Psoas muscle (tissue), 8 donors: ENCODE data around the gene TSPAN9. TPM values are rescaled to one million over a fixed set of nuclear protein-coding genes. Genes with fewer than 3 reads are reported as not detected.

Experiments
- ATAC-seq, 4 donors: fragments of 200-7000 bp; cut with Tn5 transposase; one replicate each; pipeline ENCODE4 v1.9.1; 2020; ENCODE audit warnings: moderate library complexity in 3 of 4, mild to moderate bottlenecking in 2 of 4
- DNase-seq, 2 donors: peaks; one replicate each; pipeline ENCODE4 v3.0.0-alpha.2; 2020
- H3K27ac ChIP-seq: fragments of 200-600 bp; one replicate; pipeline ENCODE4 v1.8.0; 2022
- H3K27me3 ChIP-seq, 3 donors: fragments of 200-600 bp in 1 of 3; one replicate each; pipeline versions ENCODE4 v1.6.1 to v1.8.0; 2013 to 2022; ENCODE audit warnings: low read length in 2 of 3, mild to moderate bottlenecking in 2 of 3, moderate library complexity in 1 of 3; ENCODE audit not compliant: insufficient read depth in 3 of 3
- H3K36me3 ChIP-seq, 2 donors: fragments of 200-600 bp in 1 of 2; one replicate each; pipeline versions ENCODE4 v1.6.1 to v1.8.0; 2013 to 2022; ENCODE audit warnings: low read depth in 1 of 2, mild to moderate bottlenecking in 1 of 2, moderate library complexity in 1 of 2; ENCODE audit not compliant: insufficient read depth in 1 of 2
- H3K4me1 ChIP-seq: fragments of 200-600 bp; one replicate; pipeline ENCODE4 v1.8.0; 2022
- H3K4me3 ChIP-seq: fragments of 200-600 bp; one replicate; pipeline ENCODE4 v1.8.0; 2022; ENCODE audit warnings: mild to moderate bottlenecking
- H3K9me3 ChIP-seq: fragments of 200-600 bp; one replicate; pipeline ENCODE4 v1.8.0; 2022
- CTCF ChIP-seq: fragments of 200-600 bp; IDR thresholded peaks from one replicate; pipeline ENCODE4 v1.8.0; 2022; ENCODE audit warnings: antibody characterized with exemption
- WGBS, 3 donors: extraction: QIAGEN DNeasy Blood & Tissue Kit; methylation state at CpG; one replicate each; pipeline versions ENCODE4 v1.1.6 to v1.1.7; 2013; 5-methylcytosine and 5-hydroxymethylcytosine counted together
- intact Hi-C, 2 donors: fragments of 100-400 bp; cut with DNase I; formaldehyde crosslinking; loops; one replicate each; pipeline versions ENCODE4 v1.11.0 to v1.14.2; 2022
- polyA plus RNA-seq, 3 donors: library from polyadenylated mRNA; stranded (reverse); fragments of 200-250 nt; gene quantifications; one replicate each; pipeline ENCODE4 v1.2.3, GENCODE V29; 2013
- total RNA-seq, 4 donors: library from RNA; stranded (reverse); fragmentation: NEBNext Ultra II Directional in 2 of 4; extraction: Animal tissue kit (Norgen Biotek cat#: 25700) in 2 of 4; gene quantifications; one replicate each; pipeline versions ENCODE4 v1.2.1 to v1.2.4, GENCODE V29; 2021 to 2023
- donor health status: healthy with polysubstance abuse.
- donor health status: DM: no; HTN: no; CAD: no; lungs with moderate emphysema.
- donor health status: Bipolar disorder and iron deficiency.
- donor health status: healthy.
- donor health status: DM: yes; HTN: yes; CAD: no.
- donor health status: DM: no; HTN: no; CAD: no.
- donor health status: DM: no; HTN: no; CAD: no.
- donor health status: DM: yes; HTN: yes; CAD: no.

TSPAN9 gene
- total and polyA plus RNA-seq, 7 donors, result 6.4 to 28.0 (median 11.6) TPM

DNA sequence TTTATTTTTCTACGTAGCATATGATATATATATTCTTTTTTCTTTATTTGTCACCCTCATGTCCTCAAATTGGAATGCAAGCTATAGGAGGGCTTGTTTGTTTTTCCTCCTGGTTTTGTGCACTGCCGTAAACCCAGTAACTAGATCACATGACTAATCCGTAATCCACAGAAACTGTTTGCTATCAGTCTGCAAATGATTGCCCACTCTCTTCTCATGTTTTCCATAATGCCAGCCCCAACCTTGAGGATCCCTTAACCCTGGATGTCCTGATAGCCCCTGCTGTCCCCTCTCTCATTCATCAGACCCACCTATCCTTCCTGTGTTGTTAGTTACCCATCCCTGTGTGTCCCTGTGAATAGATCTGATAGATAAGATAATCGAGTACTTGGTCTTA lies 94.0 kb downstream of the TSPAN9 start:
- DNase-seq, result no peak
- no peaks in the 10 kb centered on the region for H3K4me1 ChIP-seq

DNA sequence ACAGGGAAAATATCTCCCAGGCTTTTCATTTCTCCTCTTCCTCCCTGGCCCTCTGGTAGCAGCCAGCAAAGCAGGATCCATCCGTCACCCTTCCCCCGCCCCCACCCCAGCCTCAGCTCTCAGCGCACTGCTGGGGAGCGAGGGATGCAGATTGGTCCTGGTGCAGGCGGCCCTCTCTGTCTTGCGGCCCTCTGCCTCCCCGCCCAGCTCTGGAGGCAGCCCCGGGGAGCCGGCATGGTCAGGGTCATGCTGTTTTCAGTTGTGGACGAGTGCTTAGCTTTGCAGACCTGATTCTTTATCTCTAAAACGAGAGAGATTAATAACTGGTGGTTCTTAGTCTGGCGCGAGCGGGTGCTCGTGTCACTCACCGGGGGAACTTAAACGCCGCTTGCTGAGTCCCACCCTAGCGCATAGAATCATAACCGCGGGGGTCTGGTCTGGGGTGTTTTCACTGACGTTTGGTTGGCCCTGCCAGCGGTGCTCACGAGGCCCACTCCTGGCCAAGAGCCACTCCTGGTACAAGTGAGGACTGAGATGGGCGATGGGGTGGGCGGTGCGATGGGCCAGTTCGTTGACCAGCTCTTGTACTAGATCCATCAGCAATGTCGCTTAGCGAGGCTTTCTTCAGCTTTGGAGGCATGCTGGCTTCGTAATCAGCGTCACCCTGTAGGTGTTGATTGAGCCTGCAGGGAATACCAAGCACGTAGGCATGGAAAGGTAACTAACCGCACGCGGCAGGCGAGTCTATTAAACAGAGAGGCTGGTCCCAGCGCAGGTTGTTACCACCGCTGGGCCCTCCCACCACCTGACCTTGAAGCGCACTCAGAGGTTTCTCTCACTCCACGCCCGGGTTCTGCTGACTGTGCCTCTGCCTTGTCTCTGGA lies 95.2 kb downstream of the TSPAN9 start:
- intact Hi-C loops, result no loop called here
- no peak for ATAC-seq
- TF ChIP-seq CTCF, result no peak
- Histone ChIP-seq H3K4me3 (no peak overlapping the region), H3K36me3 (no peaks in the 10 kb centered on the region), H3K4me1 (no peaks in the 10 kb centered on the region), H3K9me3 (no peaks in the 10 kb centered on the region), H3K27ac (no peak overlapping the region), H3K27me3 (no peaks in the 10 kb centered on the region)
- DNase-seq, result peak in 1 of 2 donors; percentile 32
- 91 to 93% (median 92%) methylated on average over 42 of the region's 42 CpGs for WGBS, 3 donors

More for the DNA sequence above, 94.0 kb downstream of the TSPAN9 start:
- Histone ChIP-seq H3K27ac (no peak overlapping the region), H3K27me3 (no peaks in the 10 kb centered on the region), H3K36me3 (no peaks in the 10 kb centered on the region), H3K4me3 (no peak overlapping the region), H3K9me3 (no peaks in the 10 kb centered on the region)
- 59 to 71% (median 70%) methylated on average over 4 of the region's 4 CpGs for WGBS, 3 donors
- intact Hi-C loops, result no loop called here
- no peak for ATAC-seq
- no peak for TF ChIP-seq CTCF

DNA sequence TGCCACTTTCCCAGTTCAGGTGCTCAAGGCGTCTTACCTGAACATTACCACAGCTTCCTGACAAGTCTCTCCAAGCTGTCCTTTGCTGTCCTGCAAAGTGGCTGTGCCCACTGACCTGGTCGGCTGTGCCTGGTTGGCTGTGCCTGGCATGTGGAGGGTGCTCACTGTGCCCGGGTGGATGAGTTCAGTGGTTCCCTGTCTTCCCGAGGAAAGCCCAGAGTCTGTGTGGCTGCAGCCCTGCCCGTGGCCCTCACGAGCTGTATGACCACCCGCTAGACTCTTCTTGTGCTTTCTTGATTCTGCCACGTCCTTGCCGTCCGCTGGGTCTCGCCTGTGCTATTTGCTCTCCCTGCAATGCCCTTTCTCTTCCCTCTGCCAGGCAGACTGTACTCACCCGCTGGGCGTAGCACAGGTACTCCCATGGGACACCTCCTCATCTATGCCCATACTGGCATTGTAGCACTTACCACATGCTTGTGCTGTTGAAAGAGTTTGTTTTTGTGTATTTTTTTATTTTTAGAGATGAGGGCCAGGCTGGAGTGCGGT lies 95.9 kb downstream of the TSPAN9 start:
- no peak overlapping the region for H3K27ac ChIP-seq
- intact Hi-C loops, result no loop called here
- no peak for ATAC-seq
- peak in 1 of 2 donors; percentile 39 for DNase-seq
- H3K4me1 ChIP-seq, result no peaks in the 10 kb centered on the region
- H3K4me3 ChIP-seq, result no peak overlapping the region
- no peaks in the 10 kb centered on the region for H3K9me3 ChIP-seq
- TF ChIP-seq CTCF, result no peak
- no peaks in the 10 kb centered on the region for H3K36me3 ChIP-seq
- H3K27me3 ChIP-seq, result no peaks in the 10 kb centered on the region
- 95% methylated on average over 14 of the region's 14 CpGs for WGBS, 3 donors

DNA sequence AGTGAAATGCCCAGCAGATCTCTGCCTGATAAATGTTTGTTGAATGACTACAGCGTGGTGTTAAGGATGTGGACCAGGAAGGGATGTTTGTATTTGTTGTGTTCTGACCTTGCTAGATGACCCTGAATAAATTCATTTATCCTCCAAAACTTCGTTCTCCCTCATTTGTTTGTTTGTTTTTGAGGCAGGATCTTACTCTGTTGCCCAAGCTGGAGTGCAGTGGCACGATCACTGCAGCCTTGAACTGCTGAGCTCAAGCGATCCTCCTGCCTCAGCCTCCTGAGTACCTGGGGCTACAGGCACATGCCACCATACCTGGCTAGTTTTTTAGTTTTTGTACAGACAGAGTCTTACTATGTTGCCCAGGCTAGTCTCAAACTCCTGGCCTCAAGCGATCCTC lies 96.7 kb downstream of the TSPAN9 start:
- Histone ChIP-seq H3K27ac (no peak overlapping the region), H3K4me3 (no peak overlapping the region), H3K4me1 (no peaks in the 10 kb centered on the region), H3K36me3 (no peaks in the 10 kb centered on the region), H3K9me3 (no peaks in the 10 kb centered on the region), H3K27me3 (no peaks in the 10 kb centered on the region)
- TF ChIP-seq CTCF, result no peak
- DNase-seq (no peak), ATAC-seq (no peak)
- WGBS, 3 donors, result 89 to 94% (median 91%) methylated on average over 5 of the region's 5 CpGs
- intact Hi-C loops, result no loop called here
